IPS-NIHi7 (cell line): ENCODE measurements around the gene TFRC.
"Not testable (repeated sequence)": the region's sequence is repeated elsewhere in the genome, so short reads cannot be mapped to it uniquely, and the experiment has no call there.

Experiments used
- DNase-seq: peaks from one replicate; pipeline ENCODE4 v3.0.0; 2012; ENCODE audit warnings: mixed read lengths; ENCODE audit errors: extremely low spot score

TFRC gene

GRCh38 chr3:196004359-196005052, 77.4 kb downstream of the TFRC start:
- not testable (repeated sequence) for DNase-seq

- DNase-seq = no peak
Observed at GRCh38 chr3:196003611-196004010, 78.3 kb downstream of the TFRC start.

- DNase-seq = not testable (repeated sequence)
Observed at GRCh38 chr3:196002721-196003120, 79.2 kb downstream of the TFRC start.

GRCh38 chr3:196001240-196001639, 80.7 kb downstream of the TFRC start:
- DNase-seq = not testable (repeated sequence)

- not testable (repeated sequence) for DNase-seq
Observed at GRCh38 chr3:196000360-196000950, 81.4 kb downstream of the TFRC start.

GRCh38 chr3:195999896-196000295, 82.0 kb downstream of the TFRC start:
- DNase-seq = no peak
